HEK293 (cell line): ENCODE data around the gene DYNC1LI1.

Experiments
- CTCF ChIP-seq: fragments of 450-650 bp; formaldehyde crosslinking; IDR thresholded peaks from 2 replicates; pipeline ENCODE4 v1.5.1; 2016; ENCODE audit warnings: missing biosample characterization, missing genetic modification characterization
- GLI4 ChIP-seq: fragments of 450-650 bp; formaldehyde crosslinking; IDR thresholded peaks from 2 replicates; pipeline ENCODE4 v1.5.1; 2016; ENCODE audit warnings: missing biosample characterization, missing genetic modification characterization
- GLIS2 ChIP-seq: fragments of 450-650 bp; formaldehyde crosslinking; IDR thresholded peaks from 2 replicates; pipeline ENCODE4 v1.5.1; 2016; ENCODE audit warnings: missing biosample characterization, missing genetic modification characterization
- HOXA7 ChIP-seq: sonication (generic); formaldehyde crosslinking; IDR thresholded peaks from 2 replicates; pipeline ENCODE4 v1.8.1; 2022; ENCODE audit warnings: missing genetic modification reagents, borderline replicate concordance
- IKZF3 ChIP-seq: fragments of 450-650 bp; IDR thresholded peaks from 2 replicates; pipeline ENCODE4 v1.5.0; 2018; ENCODE audit warnings: missing biosample characterization, mild to moderate bottlenecking, missing genetic modification characterization, moderate library complexity
- ZBTB10 ChIP-seq: fragments of 450-650 bp; formaldehyde crosslinking; IDR thresholded peaks from 2 replicates; pipeline ENCODE4 v1.5.1; 2016; ENCODE audit warnings: missing biosample characterization, missing genetic modification characterization
- ZBTB17 ChIP-seq: fragments of 450-650 bp; formaldehyde crosslinking; IDR thresholded peaks from 2 replicates; pipeline ENCODE4 v1.5.1; 2016; ENCODE audit warnings: missing biosample characterization, missing genetic modification characterization
- ZBTB6 ChIP-seq: fragments of 450-650 bp; formaldehyde crosslinking; IDR thresholded peaks from 2 replicates; pipeline ENCODE4 v1.5.1; 2017; ENCODE audit warnings: missing biosample characterization, missing genetic modification characterization
- ZBTB7A ChIP-seq: fragments of 450-650 bp; formaldehyde crosslinking; IDR thresholded peaks from 2 replicates; pipeline ENCODE4 v1.5.1; 2016; ENCODE audit warnings: low read depth, missing biosample characterization, missing genetic modification characterization
- ZIC2 ChIP-seq: fragments of 450-650 bp; formaldehyde crosslinking; IDR thresholded peaks from 2 replicates; pipeline ENCODE4 v1.5.1; 2016; ENCODE audit warnings: missing biosample characterization, missing genetic modification characterization
- ZNF112 ChIP-seq: fragments of 450-650 bp; formaldehyde crosslinking; IDR thresholded peaks from 2 replicates; pipeline ENCODE4 v1.5.0; 2017; ENCODE audit warnings: missing biosample characterization, missing genetic modification characterization
- ZNF19 ChIP-seq: fragments of 450-650 bp; formaldehyde crosslinking; IDR thresholded peaks from 2 replicates; pipeline ENCODE4; 2016; ENCODE audit warnings: missing biosample characterization, missing genetic modification characterization, low read depth
- ZNF214 ChIP-seq: fragments of 450-650 bp; formaldehyde crosslinking; IDR thresholded peaks from 2 replicates; pipeline ENCODE4 v1.5.1; 2017; ENCODE audit warnings: missing biosample characterization, mild to moderate bottlenecking, missing genetic modification characterization, borderline replicate concordance
- ZNF24 ChIP-seq: fragments of 450-650 bp; formaldehyde crosslinking; IDR thresholded peaks from 2 replicates; pipeline ENCODE4 v1.5.1; 2016; ENCODE audit warnings: missing biosample characterization, missing genetic modification characterization
- ZNF266 ChIP-seq: fragments of 450-650 bp; formaldehyde crosslinking; IDR thresholded peaks from 2 replicates; pipeline ENCODE4 v1.5.1; 2016; ENCODE audit warnings: missing biosample characterization, missing genetic modification characterization, low read depth
- ZNF341 ChIP-seq: fragments of 450-650 bp; formaldehyde crosslinking; IDR thresholded peaks from 2 replicates; pipeline ENCODE4; 2016; ENCODE audit warnings: low read depth, missing biosample characterization, missing genetic modification characterization
- ZNF433 ChIP-seq: fragments of 450-650 bp; formaldehyde crosslinking; IDR thresholded peaks from 2 replicates; pipeline ENCODE4 v1.5.1; 2016; ENCODE audit warnings: missing biosample characterization, missing genetic modification characterization, low read depth
- ZNF473 ChIP-seq: fragments of 450-650 bp; formaldehyde crosslinking; IDR thresholded peaks from 2 replicates; pipeline ENCODE4 v1.5.1; 2017; ENCODE audit warnings: missing biosample characterization, missing genetic modification characterization
- ZNF555 ChIP-seq: fragments of 450-650 bp; formaldehyde crosslinking; conservative IDR thresholded peaks from 2 replicates; pipeline ENCODE4 v1.5.1; 2017; ENCODE audit warnings: missing biosample characterization, mild to moderate bottlenecking, missing genetic modification characterization, inconsistent platforms
- ZNF560 ChIP-seq: fragments of 450-650 bp; formaldehyde crosslinking; IDR thresholded peaks from 2 replicates; pipeline ENCODE4 v1.5.1; 2017; ENCODE audit warnings: missing biosample characterization, missing genetic modification characterization, borderline replicate concordance
- ZNF610 ChIP-seq: fragments of 450-650 bp; formaldehyde crosslinking; IDR thresholded peaks from 2 replicates; pipeline ENCODE4 v1.5.1; 2016; ENCODE audit warnings: missing biosample characterization, missing genetic modification characterization, borderline replicate concordance
- ZNF623 ChIP-seq: fragments of 450-650 bp; formaldehyde crosslinking; IDR thresholded peaks from 2 replicates; pipeline ENCODE4 v1.5.1; 2016; ENCODE audit warnings: missing biosample characterization, missing genetic modification characterization
- ZNF626 ChIP-seq: fragments of 450-650 bp; sonication (Bioruptor Pico); formaldehyde crosslinking; IDR thresholded peaks from 2 replicates; pipeline ENCODE4 v1.5.1; 2018; ENCODE audit warnings: missing biosample characterization, missing genetic modification characterization, inconsistent platforms
- ZNF639 ChIP-seq: fragments of 450-650 bp; formaldehyde crosslinking; IDR thresholded peaks from 2 replicates; pipeline ENCODE4 v1.5.1; 2016; ENCODE audit warnings: missing biosample characterization, missing genetic modification characterization
- ZNF692 ChIP-seq: fragments of 450-650 bp; formaldehyde crosslinking; IDR thresholded peaks from 2 replicates; pipeline ENCODE4 v1.5.1; 2016; ENCODE audit warnings: missing biosample characterization, missing genetic modification characterization
- ZNF701 ChIP-seq: fragments of 450-650 bp; formaldehyde crosslinking; IDR thresholded peaks from 2 replicates; pipeline ENCODE4 v1.5.1; 2016; ENCODE audit warnings: missing biosample characterization, missing genetic modification characterization
- ZNF704 ChIP-seq: fragments of 450-650 bp; formaldehyde crosslinking; IDR thresholded peaks from 2 replicates; pipeline ENCODE4 v1.5.1; 2016; ENCODE audit warnings: missing biosample characterization, missing genetic modification characterization
- ZNF776 ChIP-seq: fragments of 450-650 bp; formaldehyde crosslinking; IDR thresholded peaks from 2 replicates; pipeline ENCODE4 v1.5.0; 2017; ENCODE audit warnings: missing biosample characterization, missing genetic modification characterization, borderline replicate concordance

Gene DYNC1LI1

GRCh38 chr3:32570421-32571191 is at the start of gene DYNC1LI1 (continued):
- no peak for TF ChIP-seq ZBTB10
- 0 out of 2 replicates have a peak, but pooled peaks have one; percentile 19 for TF ChIP-seq ZBTB17 (tag by site-specific recombination)
- no peak for TF ChIP-seq ZNF341 (tag by site-specific recombination)
- TF ChIP-seq ZNF112 (tag by site-specific recombination) = no peak
- no peak for TF ChIP-seq CTCF
- no peak for TF ChIP-seq ZIC2 (tag by site-specific recombination)
- TF ChIP-seq ZNF776 (tag by site-specific recombination) = no peak
- TF ChIP-seq ZNF433 = no peak
- TF ChIP-seq ZNF701 (tag by site-specific recombination) = no peak
- TF ChIP-seq ZNF266 (tag by site-specific recombination) = no peak
- no peak for TF ChIP-seq ZNF555
- no peak for TF ChIP-seq ZNF692 (tag by site-specific recombination)
- TF ChIP-seq ZNF626 = no peak
- TF ChIP-seq ZNF560 (tag by site-specific recombination) = no peak
- no peak for TF ChIP-seq ZNF610 (tag by site-specific recombination)
- no peak for TF ChIP-seq ZBTB7A
- TF ChIP-seq ZNF473 = no peak
- 0 out of 2 replicates have a peak, but pooled peaks have one; percentile 22 for TF ChIP-seq GLI4 (tag by site-specific recombination)
- no peak for TF ChIP-seq HOXA7 (CRISPR knock-in tag)
- TF ChIP-seq ZNF214 (tag by site-specific recombination) = no peak
- no peak for TF ChIP-seq ZNF639
- TF ChIP-seq ZNF19 (tag by site-specific recombination) = no peak
- no peak for TF ChIP-seq ZNF623
- TF ChIP-seq IKZF3 (tag by site-specific recombination) = peak; percentile 33; the same call in 1 of the 2 replicates
- no peak; the same call in 1 of the 2 replicates for TF ChIP-seq ZNF24 (tag by site-specific recombination)
- TF ChIP-seq GLIS2 (tag by site-specific recombination) = no peak
- no peak for TF ChIP-seq ZNF704 (tag by site-specific recombination)
- TF ChIP-seq ZBTB6 (tag by site-specific recombination) = no peak
